Neural cell (in vitro differentiated cells): ENCODE data around the gene DPAGT1. TPM values are rescaled to one million over a fixed set of nuclear protein-coding genes. Genes with fewer than 3 reads are reported as not detected.

ENCODE experiments used
- H2AFZ ChIP-seq: fragments of 200-600, 300-800 bp; sonication (generic), shearing (Covaris generic); 2 replicates; pipeline ENCODE4 v1.6.0; 2014; ENCODE audit warnings: low read depth, mild to moderate bottlenecking, antibody characterized with exemption, low read length, moderate library complexity
- H3F3A ChIP-seq: fragments of 200-600 bp; shearing (Covaris generic); 2 replicates; pipeline ENCODE4 v1.6.1; 2016; ENCODE audit warnings: mild to moderate bottlenecking, moderate library complexity, mixed read lengths, antibody characterized with exemption, low read length; ENCODE audit not compliant: insufficient read depth, poor library complexity, severe bottlenecking
- H3K27ac ChIP-seq: fragments of 200-600, 300-800 bp; sonication (generic), shearing (Covaris generic); 2 replicates; pipeline ENCODE4 v1.5.1; 2014; ENCODE audit warnings: mild to moderate bottlenecking, low read length, moderate library complexity
- H3K27me3 ChIP-seq: fragments of 300-800, 200-600 bp; sonication (generic), shearing (Covaris generic); 2 replicates; pipeline ENCODE4 v1.6.0; 2014; ENCODE audit warnings: mild to moderate bottlenecking, low read depth, low read length, moderate library complexity; ENCODE audit not compliant: insufficient read depth
- H3K36me3 ChIP-seq: fragments of 300-800, 200-600 bp; sonication (generic), shearing (Covaris generic); 2 replicates; pipeline ENCODE4 v1.5.1; 2014; ENCODE audit warnings: mild to moderate bottlenecking, antibody characterized with exemption, low read length, moderate library complexity; ENCODE audit not compliant: insufficient read depth
- H3K4me2 ChIP-seq: fragments of 300-800, 200-600 bp; sonication (generic), shearing (Covaris generic); 2 replicates; pipeline ENCODE4 v1.6.0; 2014; ENCODE audit warnings: mild to moderate bottlenecking, low read length
- H3K4me3 ChIP-seq: fragments of 300-800, 200-600 bp; sonication (generic), shearing (Covaris generic); 2 replicates; pipeline ENCODE4 v1.5.1; 2014; ENCODE audit warnings: mild to moderate bottlenecking, low read length, moderate library complexity
- H3K79me2 ChIP-seq: fragments of 200-600 bp; shearing (Covaris generic); replicated peaks from 2 replicates; pipeline ENCODE4 v1.6.0; 2014; ENCODE audit warnings: mild to moderate bottlenecking, low read length, moderate library complexity; ENCODE audit not compliant: insufficient read depth
- H3K9ac ChIP-seq: fragments of 300-800, 200-600 bp; sonication (generic), shearing (Covaris generic); 2 replicates; pipeline ENCODE4 v1.6.1; 2016; ENCODE audit warnings: mild to moderate bottlenecking, low read length, mixed read lengths
- H3K9me2 ChIP-seq: fragments of 200-600 bp; shearing (Covaris generic); 2 replicates; pipeline ENCODE4 v1.6.1; 2016; ENCODE audit warnings: mild to moderate bottlenecking, low read length, mixed read lengths; ENCODE audit not compliant: insufficient read depth
- H3K9me3 ChIP-seq: fragments of 200-600, 300-800 bp; sonication (generic), shearing (Covaris generic); 2 replicates; pipeline ENCODE4 v1.6.1; 2016; ENCODE audit warnings: mild to moderate bottlenecking, mixed run types, low read length, moderate library complexity, mixed read lengths
- H4K20me1 ChIP-seq: fragments of 200-600 bp; shearing (Covaris generic); 2 replicates; pipeline ENCODE4 v1.6.1; 2016; ENCODE audit warnings: mild to moderate bottlenecking, mixed run types; ENCODE audit not compliant: insufficient read depth
- CTCF ChIP-seq: fragments of 450-650 bp; IDR thresholded peaks from 2 replicates; pipeline ENCODE4 v1.5.1; 2014; ENCODE audit warnings: antibody characterized with exemption, mild to moderate bottlenecking, moderate library complexity; ENCODE audit not compliant: poor library complexity, severe bottlenecking
- EP300 ChIP-seq: fragments of 450-650 bp; conservative IDR thresholded peaks from 2 replicates; pipeline ENCODE4 v1.6.1; 2014; ENCODE audit warnings: antibody characterized with exemption, mild to moderate bottlenecking, moderate library complexity; ENCODE audit not compliant: poor library complexity, severe bottlenecking
- EZH2 ChIP-seq: fragments of 200-600, 300-800 bp; shearing (Covaris generic), sonication (generic); IDR thresholded peaks from 2 replicates; pipeline ENCODE4 v1.6.1; 2014; ENCODE audit warnings: antibody characterized with exemption, low read length, borderline replicate concordance, mild to moderate bottlenecking; ENCODE audit not compliant: insufficient read depth, poor library complexity, severe bottlenecking
- MXI1 ChIP-seq: fragments of 450-650 bp; conservative IDR thresholded peaks from 2 replicates; pipeline ENCODE4 v1.6.1; 2014; ENCODE audit warnings: antibody characterized with exemption, mild to moderate bottlenecking; ENCODE audit not compliant: poor library complexity, severe bottlenecking
- POLR2AphosphoS5 ChIP-seq: IDR thresholded peaks from 2 replicates; pipeline ENCODE4 v1.6.1; 2012
- RAD21 ChIP-seq: fragments of 450-650 bp; conservative IDR thresholded peaks from 2 replicates; pipeline ENCODE4 v1.6.1; 2014; ENCODE audit warnings: antibody characterized with exemption, mild to moderate bottlenecking, moderate library complexity
- REST ChIP-seq: IDR thresholded peaks from 2 replicates; pipeline ENCODE4 v1.6.1; 2012; ENCODE audit warnings: borderline replicate concordance
- SMC3 ChIP-seq: fragments of 450-650 bp; conservative IDR thresholded peaks from 2 replicates; pipeline ENCODE4 v1.6.1; 2014; ENCODE audit warnings: antibody characterized with exemption, mild to moderate bottlenecking, moderate library complexity; ENCODE audit not compliant: poor library complexity
- TAF1 ChIP-seq: IDR thresholded peaks from 2 replicates; pipeline ENCODE4 v1.6.1; 2012; ENCODE audit warnings: low read depth
- polyA plus RNA-seq: library from polyadenylated mRNA; depleted of rRNA; stranded (reverse); fragments of >200 nt; gene quantifications from 2 replicates; pipeline ENCODE4 v1.2.3, GENCODE V29; 2014

DPAGT1 gene
- polyA plus RNA-seq, 1 donor from 2014 or later, result 9.8 TPM

GRCh38 chr11:119117004-119117706 lies 15.5 kb upstream of the DPAGT1 start:
- H3F3A ChIP-seq, result no peaks in the 10 kb centered on the region
- no peaks in the 10 kb centered on the region for H3K27me3 ChIP-seq
- no peak overlapping the region for H3K4me3 ChIP-seq
- H2AFZ ChIP-seq, result no peak overlapping the region
- no peaks in the 10 kb centered on the region for H3K9me3 ChIP-seq
- no peaks in the 10 kb centered on the region for H4K20me1 ChIP-seq
- TF ChIP-seq POLR2AphosphoS5 (no peak), CTCF (no peak), EP300 (no peak), SMC3 (no peak), REST (no peak), RAD21 (no peak), MXI1 (no peak), EZH2 (no peak), TAF1 (no peak)
- no peak overlapping the region for H3K9ac ChIP-seq
- H3K36me3 ChIP-seq, result no peaks in the 10 kb centered on the region
- no peak overlapping the region for H3K4me2 ChIP-seq
- H3K27ac ChIP-seq, result no peak overlapping the region
- no peaks in the 10 kb centered on the region for H3K9me2 ChIP-seq
- H3K79me2 ChIP-seq, result peaks cover 4% of the 10 kb centered on the region

GRCh38 chr11:119116601-119117000 lies 14.9 kb upstream of the DPAGT1 start:
- Histone ChIP-seq H3K36me3 (no peaks in the 10 kb centered on the region), H3K9me2 (no peaks in the 10 kb centered on the region), H3K27ac (no peak overlapping the region)

More at GRCh38 chr11:119116601-119117000, 14.9 kb upstream of the DPAGT1 start:
- H4K20me1 ChIP-seq, result no peaks in the 10 kb centered on the region
- H3K79me2 ChIP-seq, result no peaks in the 10 kb centered on the region
- H3K9ac ChIP-seq, result no peak overlapping the region
- H3F3A ChIP-seq, result no peaks in the 10 kb centered on the region
- no peak for TF ChIP-seq REST
- TF ChIP-seq EP300, result no peak
- TF ChIP-seq CTCF, result no peak
- TF ChIP-seq MXI1, result no peak
- TF ChIP-seq RAD21, result no peak
- no peak for TF ChIP-seq POLR2AphosphoS5
- TF ChIP-seq TAF1, result no peak
- H3K9me3 ChIP-seq, result no peaks in the 10 kb centered on the region
- no peaks in the 10 kb centered on the region for H3K27me3 ChIP-seq
- no peak overlapping the region for H3K4me2 ChIP-seq
- H3K4me3 ChIP-seq, result no peak overlapping the region
- no peak overlapping the region for H2AFZ ChIP-seq
